NCI-H524 (cell line): Measurements from ENCODE around the gene NDUFA11.

Experiments
- DNase-seq, 2 experiments: peaks; one replicate each; lab custom pipeline; 2025; lab: John Stamatoyannopoulos, UW

Gene NDUFA11

DNA sequence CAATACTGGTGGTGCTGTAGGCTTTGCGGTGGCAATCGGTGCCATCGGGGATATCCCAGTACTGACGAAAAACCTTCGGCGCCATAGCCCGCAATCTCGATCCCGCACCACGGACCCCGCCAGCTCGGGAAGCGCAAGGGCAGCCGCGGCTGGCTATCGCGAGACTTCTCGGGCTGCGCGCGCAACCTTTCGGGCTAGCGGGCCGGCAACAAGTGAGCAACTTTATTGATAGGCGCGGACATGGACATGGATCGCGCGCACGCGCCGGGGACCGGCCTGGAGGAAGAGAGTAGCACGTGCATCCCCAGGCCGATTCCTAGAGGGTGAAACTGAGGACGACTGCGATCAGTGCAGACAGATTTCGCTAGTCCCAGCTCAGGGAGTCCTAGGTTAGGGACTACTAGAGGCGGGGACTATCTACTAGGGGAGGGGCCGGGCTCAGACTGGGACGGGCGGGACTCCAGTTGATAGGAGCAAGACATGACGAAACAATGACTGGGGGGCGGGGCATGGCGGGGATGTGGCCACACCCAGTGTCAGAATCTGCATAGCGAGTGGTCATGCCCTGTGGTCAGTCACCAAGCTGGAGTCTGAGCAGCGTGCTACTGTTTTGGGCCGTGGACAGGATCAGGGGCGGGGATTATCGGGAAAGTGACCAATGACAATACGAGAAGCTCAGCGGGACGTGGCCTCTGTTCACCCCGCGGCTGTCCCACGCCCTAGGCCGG, at the start of gene NDUFA11:
TSS of gene NDUFA11 (minus strand) at position 167 of the 728 bp plus-strand sequence. CDS start at position 85, 82 bp downstream.
- peak; percentile 100 for DNase-seq

- DNase-seq: no peak
Observed at GRCh38 chr19:5953030-5953589, 49.5 kb upstream of the NDUFA11 start.

- DNase-seq: no peak
Observed at GRCh38 chr19:5952193-5953029, 48.8 kb upstream of the NDUFA11 start.

DNA sequence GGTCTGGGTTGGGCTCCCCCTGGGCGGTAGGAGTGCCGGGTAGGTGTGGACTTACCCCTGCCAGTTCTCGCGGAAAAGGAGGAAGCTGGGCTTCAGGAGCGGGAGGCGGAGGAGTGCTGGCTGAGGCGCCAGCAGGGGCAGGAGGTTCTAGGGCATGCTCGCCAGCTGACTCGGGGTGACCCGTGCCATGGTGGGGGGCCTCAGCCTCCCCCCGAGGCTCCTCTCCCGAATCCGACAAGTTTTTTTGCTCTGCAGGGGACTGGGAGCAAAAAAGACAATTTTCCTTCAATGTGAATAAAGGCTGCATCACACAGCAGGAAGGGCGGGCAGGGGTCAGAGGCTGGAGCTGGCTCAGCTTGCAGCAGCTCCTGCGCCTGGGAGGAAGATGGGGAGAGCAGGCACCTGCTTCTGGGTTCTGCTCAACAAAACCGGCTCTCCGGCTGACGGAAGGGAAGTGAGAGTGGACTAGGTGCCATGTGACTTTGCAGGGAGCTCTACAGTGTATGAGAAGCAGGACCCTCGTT, 47.8 kb upstream of the NDUFA11 start:
- no peak for DNase-seq

- no peak for DNase-seq
Observed at GRCh38 chr19:5950741-5951140, 47.2 kb upstream of the NDUFA11 start.

- DNase-seq: peak; percentile 51 to 83
Observed at GRCh38 chr19:5949792-5950305, 46.3 kb upstream of the NDUFA11 start.

DNA sequence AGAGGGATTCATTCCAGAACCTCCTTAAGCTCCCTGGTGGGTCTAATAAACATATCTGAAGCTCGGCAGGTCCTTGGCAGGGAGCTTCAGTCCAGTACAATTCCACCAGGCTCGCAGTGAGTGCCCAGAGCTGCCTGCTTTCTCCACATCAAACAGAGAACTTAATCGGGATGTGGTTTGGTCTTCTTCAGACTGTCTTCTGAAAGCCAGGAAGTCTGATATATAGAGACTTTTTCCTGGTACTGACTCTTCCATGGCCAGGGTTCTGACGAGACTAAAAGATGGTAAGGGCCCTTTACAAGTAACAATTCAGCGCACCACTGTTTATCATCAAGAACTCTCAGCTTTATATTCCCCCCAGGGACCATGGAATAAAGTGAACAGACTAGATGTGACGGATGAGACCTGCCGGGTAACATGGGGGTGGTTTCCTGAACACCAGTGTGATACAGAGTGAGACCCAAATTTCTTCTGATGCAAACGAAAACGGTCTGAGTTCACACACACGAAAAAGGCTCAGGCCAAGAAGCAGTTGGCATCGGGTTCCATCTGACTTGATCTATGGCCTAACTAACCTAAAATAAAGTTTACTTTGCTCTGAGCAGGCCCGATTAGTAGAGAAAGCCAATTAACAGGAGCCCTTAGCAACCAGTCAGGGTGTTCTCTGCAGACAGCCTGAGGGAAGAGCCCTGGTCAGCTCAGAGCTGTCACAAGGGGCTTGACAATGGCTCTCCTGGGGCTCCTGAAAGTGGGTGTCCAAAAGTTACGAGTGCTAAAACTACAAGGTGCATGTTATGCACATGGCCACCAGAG, 45.4 kb upstream of the NDUFA11 start:
- DNase-seq: no peak

DNA sequence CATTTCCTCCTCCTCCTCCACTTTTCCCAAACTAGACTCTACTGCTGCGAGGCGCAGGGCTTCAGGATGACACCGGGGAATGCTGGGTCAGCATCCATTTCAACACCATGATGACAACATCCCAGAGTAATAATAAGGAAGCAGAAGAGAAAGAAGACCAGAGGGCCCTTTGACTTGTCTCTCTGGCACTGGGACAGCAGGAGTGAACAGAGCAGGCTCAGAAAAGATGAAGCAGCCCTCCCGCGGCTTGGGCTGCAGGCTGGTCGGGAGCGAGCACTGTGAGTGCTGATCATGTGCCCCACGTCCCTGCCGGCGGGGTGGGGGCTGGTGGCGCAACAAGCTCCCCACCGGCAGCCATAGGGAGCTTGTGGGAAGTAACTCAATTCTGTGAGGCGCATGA, 43.8 kb upstream of the NDUFA11 start:
- DNase-seq: no peak

- no peak for DNase-seq
Observed at GRCh38 chr19:5943623-5944022, 40.0 kb upstream of the NDUFA11 start.

DNA sequence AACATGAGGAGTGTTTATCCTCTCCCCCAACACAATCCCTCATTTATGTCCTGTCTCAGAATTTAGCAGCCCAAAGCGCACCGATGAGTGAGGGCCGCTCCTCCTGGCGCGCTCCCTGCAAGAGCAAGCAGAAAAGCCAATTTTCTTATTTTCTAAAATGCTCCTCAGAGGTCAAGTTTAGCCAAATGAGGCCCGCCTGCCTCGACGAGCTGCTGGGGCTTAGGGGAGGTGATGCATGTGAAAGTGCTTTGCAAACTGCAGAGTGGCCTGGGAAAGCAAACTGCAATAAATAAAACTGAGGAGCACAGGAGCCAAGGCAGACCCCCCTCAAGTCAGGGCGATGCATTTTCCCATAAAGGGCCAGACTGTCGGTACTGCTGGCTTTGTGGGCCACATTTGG, 39.5 kb upstream of the NDUFA11 start:
- DNase-seq: no peak

DNA sequence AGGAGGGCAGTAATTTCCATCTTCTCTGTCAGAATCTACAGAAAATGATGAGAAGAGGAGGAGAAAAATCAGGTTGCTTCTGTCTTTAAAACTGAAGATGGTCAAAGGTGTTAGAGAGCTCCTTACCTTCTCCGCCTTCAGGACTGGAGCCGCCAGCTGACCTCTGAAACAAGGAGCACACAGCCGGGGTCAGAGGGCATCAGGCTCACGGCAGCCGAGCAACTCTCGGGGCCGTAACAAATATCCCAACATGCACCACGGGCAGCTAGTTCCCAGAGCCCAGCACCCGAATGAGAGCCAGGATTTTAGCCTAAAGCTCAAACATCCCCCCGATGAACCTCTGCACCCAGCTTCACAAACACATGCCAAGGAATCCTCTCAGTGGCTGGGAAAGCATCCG, 38.1 kb upstream of the NDUFA11 start:
- no peak for DNase-seq

DNA sequence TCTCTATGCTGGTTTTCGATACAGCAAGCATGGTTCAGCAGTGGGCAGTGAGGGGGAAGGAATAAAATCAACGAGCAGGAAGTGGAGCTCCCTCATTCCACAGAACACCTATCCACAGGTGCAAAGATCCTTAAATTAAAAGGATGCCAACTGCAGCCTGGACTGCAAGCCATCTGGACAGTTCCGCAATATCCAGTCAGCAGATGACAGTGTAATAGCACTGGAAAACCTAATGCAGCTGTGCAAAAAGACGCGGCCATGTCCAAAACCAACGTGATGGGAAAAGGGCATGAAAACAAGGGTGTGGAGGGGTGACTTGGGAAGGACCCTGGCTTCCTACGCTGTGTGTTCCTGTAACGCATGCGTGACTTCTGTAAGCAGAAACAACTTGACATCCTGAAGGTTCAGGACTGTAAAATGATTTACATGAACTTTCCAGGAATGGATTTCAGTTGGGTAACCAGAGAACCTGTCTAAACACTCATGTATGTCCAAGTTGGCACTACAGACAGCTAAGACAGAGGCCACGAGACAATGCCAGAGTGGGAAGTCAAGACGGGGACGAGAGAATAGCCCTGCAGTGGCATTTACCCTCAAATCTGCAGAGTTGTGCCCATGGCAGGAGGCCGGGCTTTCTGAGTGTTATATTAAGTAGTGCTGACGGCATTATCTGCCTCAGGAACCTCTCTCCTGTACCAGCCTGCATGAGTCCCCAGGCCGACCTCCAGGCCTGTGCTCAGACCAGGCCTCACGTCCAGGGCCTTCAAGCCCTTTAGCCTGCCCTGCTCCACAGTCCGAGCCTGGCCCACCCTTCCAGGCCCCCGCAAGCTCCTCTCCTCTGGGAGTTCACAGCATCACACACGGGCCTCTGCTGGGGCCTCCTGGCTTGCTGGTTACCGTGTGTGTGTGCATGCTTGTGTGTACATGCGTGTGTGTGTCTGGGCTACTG, 36.9 kb upstream of the NDUFA11 start:
- DNase-seq: no peak

DNA sequence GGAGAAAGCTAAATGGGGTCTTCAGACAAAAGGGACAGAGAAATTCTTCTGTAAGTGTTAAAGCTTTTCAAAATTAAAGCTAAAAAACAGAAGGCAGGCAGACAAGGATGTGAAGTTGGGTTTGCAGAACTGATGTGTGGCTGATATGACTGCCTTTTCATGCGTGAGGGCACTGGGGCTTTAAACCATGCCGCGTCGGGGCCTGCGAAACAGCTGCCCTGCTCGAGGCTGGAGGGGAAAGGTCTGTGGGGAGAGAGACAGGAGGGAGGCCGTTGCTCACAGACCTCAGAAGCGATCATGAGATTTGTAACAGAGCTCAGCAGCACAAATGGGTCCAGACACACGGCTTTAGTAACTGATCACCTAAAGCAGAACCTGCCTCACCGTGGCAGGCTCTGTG, 34.0 kb upstream of the NDUFA11 start:
- no peak for DNase-seq

- no peak for DNase-seq
Observed at GRCh38 chr19:5936292-5936592, 32.7 kb upstream of the NDUFA11 start.

DNA sequence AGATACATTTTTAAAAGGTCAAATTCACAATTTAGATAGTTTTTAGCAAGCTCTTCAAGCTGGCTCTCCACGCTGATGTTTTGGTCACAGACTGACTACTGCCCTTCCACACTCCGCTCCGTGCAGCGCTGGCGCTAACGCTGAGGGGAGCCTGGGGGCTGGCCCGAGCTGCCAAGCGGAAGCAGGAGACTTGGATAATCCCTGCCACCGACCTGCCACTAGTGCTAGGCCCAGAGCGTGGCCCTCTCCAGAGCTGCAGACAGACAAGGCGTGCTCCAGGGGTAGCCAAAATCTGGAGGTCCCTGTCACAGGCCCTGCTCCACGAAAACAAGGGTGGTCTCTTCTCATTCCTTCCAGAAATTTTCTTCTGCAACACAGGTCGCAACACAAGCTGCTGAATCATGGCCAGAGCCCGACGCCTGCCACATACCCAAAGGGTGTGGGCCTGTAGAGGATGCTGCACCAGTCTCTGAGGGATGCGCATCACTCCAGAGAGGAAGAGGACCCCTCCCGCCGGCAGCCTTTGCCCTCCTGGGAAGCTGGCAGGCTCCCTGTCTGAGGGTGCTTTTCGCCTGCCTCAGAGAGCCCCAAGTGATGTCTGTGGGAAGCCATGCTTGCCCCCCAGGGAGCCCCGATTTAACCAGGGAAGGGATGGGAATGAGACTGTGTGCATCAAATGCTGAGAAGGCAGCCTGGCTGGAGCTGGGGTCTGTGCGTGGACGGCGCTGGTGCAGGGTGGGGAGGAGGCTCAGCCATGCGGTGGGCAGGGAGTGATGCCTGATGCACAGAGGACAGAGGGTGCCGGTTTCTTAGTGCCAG, 32.1 kb upstream of the NDUFA11 start:
- DNase-seq: peak; percentile 45 to 62

- peak; percentile 24 to 63 for DNase-seq
Observed at GRCh38 chr19:5934774-5935472, 31.3 kb upstream of the NDUFA11 start.

DNA sequence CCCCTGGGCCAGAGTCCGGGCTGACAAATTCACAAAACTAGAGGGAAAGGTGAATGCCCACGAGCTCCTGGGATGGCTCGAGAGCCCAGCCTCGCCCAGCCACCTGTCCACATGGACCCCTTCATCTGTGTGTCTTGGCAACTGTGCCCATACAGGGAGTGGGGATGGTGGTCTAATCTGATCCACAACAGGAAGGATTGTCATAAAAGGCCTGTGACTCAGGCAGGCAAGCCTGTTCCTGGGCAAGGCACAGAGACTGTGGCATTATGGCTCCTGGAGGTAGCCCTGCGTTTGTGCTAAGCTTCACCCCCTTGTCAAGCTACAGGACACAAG, 30.4 kb upstream of the NDUFA11 start:
- DNase-seq: no peak

GRCh38 chr19:5933391-5934068, 29.9 kb upstream of the NDUFA11 start:
- DNase-seq: no peak
